GM23338 (cell line): ENCODE results near the gene XXYLT1. TPM values are rescaled to one million over a fixed set of nuclear protein-coding genes. Genes with fewer than 3 reads are reported as not detected.
A peak's percentile ranks its signal among the peaks of the same experiment; 100 is the strongest.

ENCODE experiments used
- ATAC-seq: fragments of 200-7000 bp; cut with Tn5 transposase; 3 replicates; pipeline ENCODE4 v1.9.1; 2020
- DNase-seq: peaks from one replicate; pipeline ENCODE4 v3.0.0-alpha.2; 2015; ENCODE audit warnings: low spot score
- H2AFZ ChIP-seq: fragments of 200-600 bp; sonication (generic); 2 replicates; pipeline ENCODE4 v1.8.0; 2016; ENCODE audit warnings: antibody characterized with exemption, mild to moderate bottlenecking, moderate library complexity
- H3F3A ChIP-seq: fragments of 200-600 bp; sonication (generic); replicated peaks from 2 replicates; pipeline ENCODE4 v1.8.0; 2017; ENCODE audit warnings: antibody characterized with exemption, mixed run types, low read depth
- H3K27ac ChIP-seq: fragments of 200-600 bp; sonication (generic); 2 replicates; pipeline ENCODE4 v1.6.1; 2016; ENCODE audit warnings: low read depth
- H3K27me3 ChIP-seq: fragments of 200-600 bp; sonication (generic); 2 replicates; pipeline ENCODE4 v1.8.0; 2016; ENCODE audit warnings: mild to moderate bottlenecking, mixed run types, moderate library complexity; ENCODE audit not compliant: insufficient read depth
- H3K36me3 ChIP-seq: fragments of 200-600 bp; sonication (generic); 2 replicates; pipeline ENCODE4 v1.8.0; 2016; ENCODE audit warnings: mild to moderate bottlenecking; ENCODE audit not compliant: insufficient read depth
- H3K4me1 ChIP-seq: fragments of 200-600 bp; sonication (generic); 2 replicates; pipeline ENCODE4 v1.8.0; 2016; ENCODE audit warnings: mild to moderate bottlenecking, moderate library complexity; ENCODE audit not compliant: insufficient read depth
- H3K4me2 ChIP-seq: fragments of 200-600 bp; sonication (generic); 2 replicates; pipeline ENCODE4 v1.7.1; 2017; ENCODE audit warnings: mixed run types
- H3K4me3 ChIP-seq: fragments of 200-600 bp; sonication (generic); 2 replicates; pipeline ENCODE4 v1.6.1; 2016; ENCODE audit warnings: mixed run types
- H3K79me2 ChIP-seq: fragments of 200-600 bp; sonication (generic); replicated peaks from 2 replicates; pipeline ENCODE4 v1.8.0; 2017; ENCODE audit warnings: mild to moderate bottlenecking; ENCODE audit not compliant: insufficient read depth
- H3K9me2 ChIP-seq: fragments of 200-600 bp; sonication (generic); 2 replicates; pipeline ENCODE4 v1.8.0; 2017; ENCODE audit not compliant: insufficient read depth
- H4K20me1 ChIP-seq: fragments of 200-600 bp; sonication (generic); replicated peaks from 2 replicates; pipeline ENCODE4 v1.8.0; 2017; ENCODE audit warnings: mild to moderate bottlenecking; ENCODE audit not compliant: insufficient read depth
- H3K27ac Mint-ChIP-seq: 2 replicates; pipeline ENCODE4 v1.8.0; 2020; ENCODE audit warnings: inconsistent platforms, mild to moderate bottlenecking, moderate library complexity, mixed read lengths
- H3K27me3 Mint-ChIP-seq: 3 replicates; pipeline ENCODE4 v1.8.0; 2022; ENCODE audit warnings: low read depth, mild to moderate bottlenecking, moderate library complexity, mixed read lengths, inconsistent platforms; ENCODE audit not compliant: insufficient read depth, poor library complexity
- H3K36me3 Mint-ChIP-seq: 3 replicates; pipeline ENCODE4 v1.8.0; 2021; ENCODE audit warnings: low read depth, mild to moderate bottlenecking, inconsistent platforms, moderate library complexity, mixed read lengths
- H3K4me1 Mint-ChIP-seq: 3 replicates; pipeline ENCODE4 v1.8.0; 2020; ENCODE audit warnings: mild to moderate bottlenecking, inconsistent platforms, mixed read lengths
- H3K4me3 Mint-ChIP-seq: 3 replicates; pipeline ENCODE4 v1.8.0; 2021; ENCODE audit warnings: moderate library complexity, mild to moderate bottlenecking, inconsistent platforms, mixed read lengths
- H3K9me3 Mint-ChIP-seq: 3 replicates; pipeline ENCODE4 v1.8.0; 2020; ENCODE audit warnings: moderate library complexity, mild to moderate bottlenecking, inconsistent platforms, mixed read lengths
- CREB1 ChIP-seq: fragments of 250-450 bp; sonication (Bioruptor Pico); IDR thresholded peaks from 2 replicates; pipeline ENCODE4 v1.5.0; 2020; ENCODE audit warnings: low read depth, mild to moderate bottlenecking, moderate library complexity
- EZH2 ChIP-seq: fragments of 200-600 bp; sonication (generic); IDR thresholded peaks from one replicate; pipeline ENCODE4 v1.8.0; 2017; ENCODE audit warnings: antibody characterized with exemption, mild to moderate bottlenecking, low read depth; ENCODE audit not compliant: unreplicated experiment
- EZH2phosphoT487 ChIP-seq: fragments of 200-600 bp; sonication (generic); IDR thresholded peaks from one replicate; pipeline ENCODE4 v1.8.1; 2018; ENCODE audit warnings: antibody characterized with exemption; ENCODE audit not compliant: unreplicated experiment
- JUNB ChIP-seq: IDR thresholded peaks from one replicate; pipeline ENCODE4 v1.6.1; 2016; ENCODE audit warnings: antibody characterized with exemption; ENCODE audit not compliant: unreplicated experiment
- NANOG ChIP-seq: IDR thresholded peaks from 2 replicates; pipeline ENCODE4 v1.6.1; 2016; ENCODE audit warnings: antibody characterized with exemption, borderline replicate concordance
- POLR2AphosphoS5 ChIP-seq: IDR thresholded peaks from 2 replicates; pipeline ENCODE4 v1.6.1; 2016; ENCODE audit warnings: antibody characterized with exemption, low read depth
- STAT1 ChIP-seq: IDR thresholded peaks from one replicate; pipeline ENCODE4 v1.6.1; 2016; ENCODE audit warnings: antibody characterized with exemption; ENCODE audit not compliant: unreplicated experiment
- ZNF114 ChIP-seq: fragments of 250-450 bp; sonication (Bioruptor Pico); IDR thresholded peaks from 2 replicates; pipeline ENCODE4 v1.5.0; 2020; ENCODE audit warnings: mild to moderate bottlenecking, moderate library complexity
- ZNF331 ChIP-seq: fragments of 250-450 bp; sonication (Bioruptor Pico); IDR thresholded peaks from 2 replicates; pipeline ENCODE4 v1.5.0; 2020; ENCODE audit warnings: low read depth, mild to moderate bottlenecking, moderate library complexity
- polyA plus RNA-seq: library from polyadenylated mRNA; unstranded; fragments of >200 nt; fragmentation: Nextera tagmentation; extraction: Ambion mirVana; gene quantifications from 2 replicates; pipeline ENCODE4 v1.2.1, GENCODE V29; 2016
- total RNA-seq: library from RNA; depleted of rRNA; stranded (reverse); fragments of >200 nt; shearing (Covaris generic); gene quantifications from 2 replicates; pipeline ENCODE4 v1.2.3, GENCODE V29; 2014
- TF ChIP-seq, protein P1 (sequence below): IDR thresholded peaks from one replicate; pipeline ENCODE4 v1.6.1; 2018; ENCODE audit warnings: antibody characterized with exemption; ENCODE audit not compliant: unreplicated experiment
- TF ChIP-seq, protein P2 (sequence below): IDR thresholded peaks from 2 replicates; pipeline ENCODE4 v1.6.1; 2016; ENCODE audit warnings: antibody characterized with exemption
- TF ChIP-seq, protein P3 (sequence below), 2 experiments: fragments of 200-600 bp in 1 of 2; sonication (generic) in 1 of 2; conservative IDR thresholded peaks; 2 replicates each; pipeline versions ENCODE4 v1.5.1 to v1.6.1; 2016 to 2017; ENCODE audit warnings: antibody characterized with exemption in 2 of 2, low read depth in 2 of 2, mild to moderate bottlenecking in 2 of 2, moderate library complexity in 1 of 2
- TF ChIP-seq, protein P4 (sequence below): fragments of 250-450 bp; sonication (Bioruptor Pico); IDR thresholded peaks from 2 replicates; pipeline ENCODE4 v1.5.0; 2020; ENCODE audit warnings: mild to moderate bottlenecking, moderate library complexity

The XXYLT1 gene
- total and polyA plus RNA-seq, 2 experiments from 2014 or later, result 13.5 to 34.8 TPM

DNA sequence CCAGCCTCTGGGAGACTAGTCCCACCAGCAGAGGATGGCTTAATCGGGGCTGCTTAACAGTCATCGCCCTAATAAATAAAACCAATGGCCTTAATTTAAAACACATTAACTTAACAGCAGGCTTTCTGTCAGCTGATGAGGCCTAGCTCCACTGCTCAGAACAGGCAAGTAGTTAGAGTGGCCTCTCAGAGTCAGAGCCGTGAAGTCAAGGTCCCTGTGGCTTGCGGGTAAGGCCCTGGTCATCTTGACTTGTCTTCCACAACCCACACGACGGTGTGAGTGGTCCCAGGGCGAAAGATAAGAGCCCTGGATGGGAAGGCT lies 11.8 kb downstream of the XXYLT1 start:
- TF ChIP-seq, protein P1, sequence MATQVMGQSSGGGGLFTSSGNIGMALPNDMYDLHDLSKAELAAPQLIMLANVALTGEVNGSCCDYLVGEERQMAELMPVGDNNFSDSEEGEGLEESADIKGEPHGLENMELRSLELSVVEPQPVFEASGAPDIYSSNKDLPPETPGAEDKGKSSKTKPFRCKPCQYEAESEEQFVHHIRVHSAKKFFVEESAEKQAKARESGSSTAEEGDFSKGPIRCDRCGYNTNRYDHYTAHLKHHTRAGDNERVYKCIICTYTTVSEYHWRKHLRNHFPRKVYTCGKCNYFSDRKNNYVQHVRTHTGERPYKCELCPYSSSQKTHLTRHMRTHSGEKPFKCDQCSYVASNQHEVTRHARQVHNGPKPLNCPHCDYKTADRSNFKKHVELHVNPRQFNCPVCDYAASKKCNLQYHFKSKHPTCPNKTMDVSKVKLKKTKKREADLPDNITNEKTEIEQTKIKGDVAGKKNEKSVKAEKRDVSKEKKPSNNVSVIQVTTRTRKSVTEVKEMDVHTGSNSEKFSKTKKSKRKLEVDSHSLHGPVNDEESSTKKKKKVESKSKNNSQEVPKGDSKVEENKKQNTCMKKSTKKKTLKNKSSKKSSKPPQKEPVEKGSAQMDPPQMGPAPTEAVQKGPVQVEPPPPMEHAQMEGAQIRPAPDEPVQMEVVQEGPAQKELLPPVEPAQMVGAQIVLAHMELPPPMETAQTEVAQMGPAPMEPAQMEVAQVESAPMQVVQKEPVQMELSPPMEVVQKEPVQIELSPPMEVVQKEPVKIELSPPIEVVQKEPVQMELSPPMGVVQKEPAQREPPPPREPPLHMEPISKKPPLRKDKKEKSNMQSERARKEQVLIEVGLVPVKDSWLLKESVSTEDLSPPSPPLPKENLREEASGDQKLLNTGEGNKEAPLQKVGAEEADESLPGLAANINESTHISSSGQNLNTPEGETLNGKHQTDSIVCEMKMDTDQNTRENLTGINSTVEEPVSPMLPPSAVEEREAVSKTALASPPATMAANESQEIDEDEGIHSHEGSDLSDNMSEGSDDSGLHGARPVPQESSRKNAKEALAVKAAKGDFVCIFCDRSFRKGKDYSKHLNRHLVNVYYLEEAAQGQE, result no peak
- TF ChIP-seq ZNF114 (CRISPR knock-in tag) (no peak), EZH2 (no peak), POLR2AphosphoS5 (no peak), CREB1 (CRISPR knock-in tag) (no peak), NANOG (no peak), EZH2phosphoT487 (no peak), ZNF331 (no peak), JUNB (no peak), STAT1 (no peak)
- TF ChIP-seq, protein P2, sequence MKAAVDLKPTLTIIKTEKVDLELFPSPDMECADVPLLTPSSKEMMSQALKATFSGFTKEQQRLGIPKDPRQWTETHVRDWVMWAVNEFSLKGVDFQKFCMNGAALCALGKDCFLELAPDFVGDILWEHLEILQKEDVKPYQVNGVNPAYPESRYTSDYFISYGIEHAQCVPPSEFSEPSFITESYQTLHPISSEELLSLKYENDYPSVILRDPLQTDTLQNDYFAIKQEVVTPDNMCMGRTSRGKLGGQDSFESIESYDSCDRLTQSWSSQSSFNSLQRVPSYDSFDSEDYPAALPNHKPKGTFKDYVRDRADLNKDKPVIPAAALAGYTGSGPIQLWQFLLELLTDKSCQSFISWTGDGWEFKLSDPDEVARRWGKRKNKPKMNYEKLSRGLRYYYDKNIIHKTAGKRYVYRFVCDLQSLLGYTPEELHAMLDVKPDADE, result no peak
- TF ChIP-seq, protein P3, sequence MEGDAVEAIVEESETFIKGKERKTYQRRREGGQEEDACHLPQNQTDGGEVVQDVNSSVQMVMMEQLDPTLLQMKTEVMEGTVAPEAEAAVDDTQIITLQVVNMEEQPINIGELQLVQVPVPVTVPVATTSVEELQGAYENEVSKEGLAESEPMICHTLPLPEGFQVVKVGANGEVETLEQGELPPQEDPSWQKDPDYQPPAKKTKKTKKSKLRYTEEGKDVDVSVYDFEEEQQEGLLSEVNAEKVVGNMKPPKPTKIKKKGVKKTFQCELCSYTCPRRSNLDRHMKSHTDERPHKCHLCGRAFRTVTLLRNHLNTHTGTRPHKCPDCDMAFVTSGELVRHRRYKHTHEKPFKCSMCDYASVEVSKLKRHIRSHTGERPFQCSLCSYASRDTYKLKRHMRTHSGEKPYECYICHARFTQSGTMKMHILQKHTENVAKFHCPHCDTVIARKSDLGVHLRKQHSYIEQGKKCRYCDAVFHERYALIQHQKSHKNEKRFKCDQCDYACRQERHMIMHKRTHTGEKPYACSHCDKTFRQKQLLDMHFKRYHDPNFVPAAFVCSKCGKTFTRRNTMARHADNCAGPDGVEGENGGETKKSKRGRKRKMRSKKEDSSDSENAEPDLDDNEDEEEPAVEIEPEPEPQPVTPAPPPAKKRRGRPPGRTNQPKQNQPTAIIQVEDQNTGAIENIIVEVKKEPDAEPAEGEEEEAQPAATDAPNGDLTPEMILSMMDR (conservative IDR thresholded peaks at IDR 0.05; ENCODE audit: low read depth in 2 of 2), result no peak
- TF ChIP-seq, protein P4, sequence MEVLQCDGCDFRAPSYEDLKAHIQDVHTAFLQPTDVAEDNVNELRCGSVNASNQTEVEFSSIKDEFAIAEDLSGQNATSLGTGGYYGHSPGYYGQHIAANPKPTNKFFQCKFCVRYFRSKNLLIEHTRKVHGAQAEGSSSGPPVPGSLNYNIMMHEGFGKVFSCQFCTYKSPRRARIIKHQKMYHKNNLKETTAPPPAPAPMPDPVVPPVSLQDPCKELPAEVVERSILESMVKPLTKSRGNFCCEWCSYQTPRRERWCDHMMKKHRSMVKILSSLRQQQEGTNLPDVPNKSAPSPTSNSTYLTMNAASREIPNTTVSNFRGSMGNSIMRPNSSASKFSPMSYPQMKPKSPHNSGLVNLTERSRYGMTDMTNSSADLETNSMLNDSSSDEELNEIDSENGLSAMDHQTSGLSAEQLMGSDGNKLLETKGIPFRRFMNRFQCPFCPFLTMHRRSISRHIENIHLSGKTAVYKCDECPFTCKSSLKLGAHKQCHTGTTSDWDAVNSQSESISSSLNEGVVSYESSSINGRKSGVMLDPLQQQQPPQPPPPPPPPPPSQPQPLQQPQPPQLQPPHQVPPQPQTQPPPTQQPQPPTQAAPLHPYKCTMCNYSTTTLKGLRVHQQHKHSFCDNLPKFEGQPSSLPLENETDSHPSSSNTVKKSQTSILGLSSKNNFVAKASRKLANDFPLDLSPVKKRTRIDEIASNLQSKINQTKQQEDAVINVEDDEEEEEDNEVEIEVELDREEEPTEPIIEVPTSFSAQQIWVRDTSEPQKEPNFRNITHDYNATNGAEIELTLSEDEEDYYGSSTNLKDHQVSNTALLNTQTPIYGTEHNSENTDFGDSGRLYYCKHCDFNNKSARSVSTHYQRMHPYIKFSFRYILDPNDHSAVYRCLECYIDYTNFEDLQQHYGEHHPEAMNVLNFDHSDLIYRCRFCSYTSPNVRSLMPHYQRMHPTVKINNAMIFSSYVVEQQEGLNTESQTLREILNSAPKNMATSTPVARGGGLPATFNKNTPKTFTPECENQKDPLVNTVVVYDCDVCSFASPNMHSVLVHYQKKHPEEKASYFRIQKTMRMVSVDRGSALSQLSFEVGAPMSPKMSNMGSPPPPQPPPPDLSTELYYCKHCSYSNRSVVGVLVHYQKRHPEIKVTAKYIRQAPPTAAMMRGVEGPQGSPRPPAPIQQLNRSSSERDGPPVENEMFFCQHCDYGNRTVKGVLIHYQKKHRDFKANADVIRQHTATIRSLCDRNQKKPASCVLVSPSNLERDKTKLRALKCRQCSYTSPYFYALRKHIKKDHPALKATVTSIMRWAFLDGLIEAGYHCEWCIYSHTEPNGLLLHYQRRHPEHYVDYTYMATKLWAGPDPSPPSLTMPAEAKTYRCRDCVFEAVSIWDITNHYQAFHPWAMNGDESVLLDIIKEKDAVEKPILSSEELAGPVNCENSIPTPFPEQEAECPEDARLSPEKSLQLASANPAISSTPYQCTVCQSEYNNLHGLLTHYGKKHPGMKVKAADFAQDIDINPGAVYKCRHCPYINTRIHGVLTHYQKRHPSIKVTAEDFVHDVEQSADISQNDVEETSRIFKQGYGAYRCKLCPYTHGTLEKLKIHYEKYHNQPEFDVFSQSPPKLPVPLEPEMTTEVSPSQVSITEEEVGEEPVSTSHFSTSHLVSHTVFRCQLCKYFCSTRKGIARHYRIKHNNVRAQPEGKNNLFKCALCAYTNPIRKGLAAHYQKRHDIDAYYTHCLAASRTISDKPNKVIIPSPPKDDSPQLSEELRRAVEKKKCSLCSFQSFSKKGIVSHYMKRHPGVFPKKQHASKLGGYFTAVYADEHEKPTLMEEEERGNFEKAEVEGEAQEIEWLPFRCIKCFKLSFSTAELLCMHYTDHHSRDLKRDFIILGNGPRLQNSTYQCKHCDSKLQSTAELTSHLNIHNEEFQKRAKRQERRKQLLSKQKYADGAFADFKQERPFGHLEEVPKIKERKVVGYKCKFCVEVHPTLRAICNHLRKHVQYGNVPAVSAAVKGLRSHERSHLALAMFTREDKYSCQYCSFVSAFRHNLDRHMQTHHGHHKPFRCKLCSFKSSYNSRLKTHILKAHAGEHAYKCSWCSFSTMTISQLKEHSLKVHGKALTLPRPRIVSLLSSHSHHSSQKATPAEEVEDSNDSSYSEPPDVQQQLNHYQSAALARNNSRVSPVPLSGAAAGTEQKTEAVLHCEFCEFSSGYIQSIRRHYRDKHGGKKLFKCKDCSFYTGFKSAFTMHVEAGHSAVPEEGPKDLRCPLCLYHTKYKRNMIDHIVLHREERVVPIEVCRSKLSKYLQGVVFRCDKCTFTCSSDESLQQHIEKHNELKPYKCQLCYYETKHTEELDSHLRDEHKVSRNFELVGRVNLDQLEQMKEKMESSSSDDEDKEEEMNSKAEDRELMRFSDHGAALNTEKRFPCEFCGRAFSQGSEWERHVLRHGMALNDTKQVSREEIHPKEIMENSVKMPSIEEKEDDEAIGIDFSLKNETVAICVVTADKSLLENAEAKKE (CRISPR knock-in tag), result no peak
- Histone ChIP-seq H2AFZ (peak overlapping the region; percentile 38; the same call in 1 of the 2 replicates), H3K27ac (0 out of 2 replicates have a peak overlapping the region, but pooled peaks have one; percentile 76), H3K4me2 (peak overlapping the region; percentile 86), H3K4me3 (peak overlapping the region; percentile 92), H3K36me3 (no peaks in the 10 kb centered on the region), H3K79me2 (peaks cover 79% of the 10 kb centered on the region), H3K27me3 (no peaks in the 10 kb centered on the region), H3K9me2 (no peaks in the 10 kb centered on the region), H3K4me1 (peaks cover 23% of the 10 kb centered on the region), H4K20me1 (peaks cover 37% of the 10 kb centered on the region), H3F3A (peaks cover 21% of the 10 kb centered on the region; the same call in 1 of the 2 replicates)
- Mint-ChIP-seq H3K27me3 (peaks cover 9% of the 10 kb centered on the region), H3K4me1 (peaks cover 56% of the 10 kb centered on the region), H3K4me3 (peak overlapping the region; percentile 40), H3K36me3 (no peaks in the 10 kb centered on the region; the same call in 2 of the 3 replicates), H3K9me3 (no peaks in the 10 kb centered on the region), H3K27ac (no peak overlapping the region)
- DNase-seq (no peak), ATAC-seq (no peak)
